H1 (cell line): ENCODE data around the gene LLGL2.

ENCODE experiments used
- BCL11A ChIP-seq, 2 experiments: IDR thresholded peaks; one replicate each; pipeline ENCODE4 v1.6.1; 2011; ENCODE audit warnings: low read depth in 2 of 2, low read length in 2 of 2, mild to moderate bottlenecking in 2 of 2
- CEBPB ChIP-seq: IDR thresholded peaks from 2 replicates; pipeline ENCODE4 v1.6.1; 2012; ENCODE audit warnings: low read depth, low read length
- EP300 ChIP-seq, 2 experiments: IDR thresholded peaks; 1 replicate in 1 of 2; 2 replicates in 1 of 2; pipeline ENCODE4 v1.6.1; 2011 to 2012; ENCODE audit warnings: low read depth in 2 of 2, low read length in 2 of 2, mild to moderate bottlenecking in 2 of 2, borderline replicate concordance in 1 of 2, inconsistent platforms in 1 of 2, moderate library complexity in 1 of 2
- POLR2AphosphoS5 ChIP-seq: IDR thresholded peaks from 2 replicates; pipeline ENCODE4 v1.6.1; 2011; ENCODE audit warnings: low read depth, low read length
- TAF1 ChIP-seq: IDR thresholded peaks from 2 replicates; pipeline ENCODE4 v1.6.1; 2011; ENCODE audit warnings: mild to moderate bottlenecking, low read depth, low read length
- TBP ChIP-seq: IDR thresholded peaks from 2 replicates; pipeline ENCODE4 v1.6.1; 2011; ENCODE audit warnings: low read depth, low read length, improper control_type of control experiment
- TF ChIP-seq, protein P1 (sequence below), 3 experiments: IDR thresholded peaks; 1 replicate in 2 of 3; 2 replicates in 1 of 3; pipeline versions ENCODE4 v1.5.1 to v1.6.1; 2011; ENCODE audit warnings: low read length in 3 of 3, mild to moderate bottlenecking in 3 of 3, inconsistent platforms in 2 of 3, low read depth in 1 of 3, moderate library complexity in 1 of 3; ENCODE audit not compliant: insufficient read depth in 1 of 3; ENCODE audit errors: control extremely low read depth in 1 of 3
- TF ChIP-seq, protein P2 (sequence below): IDR thresholded peaks from 2 replicates; pipeline ENCODE4 v1.6.1; 2012; ENCODE audit warnings: inconsistent platforms

- no peak for TF ChIP-seq BCL11A (IDR thresholded peaks at IDR 0.05; ENCODE audit: low read depth in 2 of 2, low read length in 2 of 2)
- no peak for TF ChIP-seq POLR2AphosphoS5
- TF ChIP-seq TBP, result no peak
- TF ChIP-seq, protein P1, sequence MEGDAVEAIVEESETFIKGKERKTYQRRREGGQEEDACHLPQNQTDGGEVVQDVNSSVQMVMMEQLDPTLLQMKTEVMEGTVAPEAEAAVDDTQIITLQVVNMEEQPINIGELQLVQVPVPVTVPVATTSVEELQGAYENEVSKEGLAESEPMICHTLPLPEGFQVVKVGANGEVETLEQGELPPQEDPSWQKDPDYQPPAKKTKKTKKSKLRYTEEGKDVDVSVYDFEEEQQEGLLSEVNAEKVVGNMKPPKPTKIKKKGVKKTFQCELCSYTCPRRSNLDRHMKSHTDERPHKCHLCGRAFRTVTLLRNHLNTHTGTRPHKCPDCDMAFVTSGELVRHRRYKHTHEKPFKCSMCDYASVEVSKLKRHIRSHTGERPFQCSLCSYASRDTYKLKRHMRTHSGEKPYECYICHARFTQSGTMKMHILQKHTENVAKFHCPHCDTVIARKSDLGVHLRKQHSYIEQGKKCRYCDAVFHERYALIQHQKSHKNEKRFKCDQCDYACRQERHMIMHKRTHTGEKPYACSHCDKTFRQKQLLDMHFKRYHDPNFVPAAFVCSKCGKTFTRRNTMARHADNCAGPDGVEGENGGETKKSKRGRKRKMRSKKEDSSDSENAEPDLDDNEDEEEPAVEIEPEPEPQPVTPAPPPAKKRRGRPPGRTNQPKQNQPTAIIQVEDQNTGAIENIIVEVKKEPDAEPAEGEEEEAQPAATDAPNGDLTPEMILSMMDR (IDR thresholded peaks at IDR 0.05; ENCODE audit: control extremely low read depth in 1 of 3, insufficient read depth in 1 of 3, low read depth in 1 of 3, low read length in 3 of 3), result no peak
- TF ChIP-seq CEBPB, result no peak
- no peak for TF ChIP-seq EP300 (IDR thresholded peaks at IDR 0.05; ENCODE audit: borderline replicate concordance in 1 of 2, low read depth in 2 of 2, low read length in 2 of 2)
- TF ChIP-seq TAF1, result no peak
- TF ChIP-seq, protein P2, sequence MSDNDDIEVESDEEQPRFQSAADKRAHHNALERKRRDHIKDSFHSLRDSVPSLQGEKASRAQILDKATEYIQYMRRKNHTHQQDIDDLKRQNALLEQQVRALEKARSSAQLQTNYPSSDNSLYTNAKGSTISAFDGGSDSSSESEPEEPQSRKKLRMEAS, result no peak
Observed at GRCh38 chr17:75514299-75514918, 11.1 kb upstream of the LLGL2 start.
